Astrocyte of the hippocampus (primary cell): ENCODE results near the gene CLEC2B.
"Not testable (repeated sequence)": the region's sequence is repeated elsewhere in the genome, so short reads cannot be mapped to it uniquely, and the experiment has no call there.

Experiments
- DNase-seq: peaks from one replicate; pipeline ENCODE4 v3.0.0; 2011; ENCODE audit warnings: low read depth, low spot score

The CLEC2B gene

DNA sequence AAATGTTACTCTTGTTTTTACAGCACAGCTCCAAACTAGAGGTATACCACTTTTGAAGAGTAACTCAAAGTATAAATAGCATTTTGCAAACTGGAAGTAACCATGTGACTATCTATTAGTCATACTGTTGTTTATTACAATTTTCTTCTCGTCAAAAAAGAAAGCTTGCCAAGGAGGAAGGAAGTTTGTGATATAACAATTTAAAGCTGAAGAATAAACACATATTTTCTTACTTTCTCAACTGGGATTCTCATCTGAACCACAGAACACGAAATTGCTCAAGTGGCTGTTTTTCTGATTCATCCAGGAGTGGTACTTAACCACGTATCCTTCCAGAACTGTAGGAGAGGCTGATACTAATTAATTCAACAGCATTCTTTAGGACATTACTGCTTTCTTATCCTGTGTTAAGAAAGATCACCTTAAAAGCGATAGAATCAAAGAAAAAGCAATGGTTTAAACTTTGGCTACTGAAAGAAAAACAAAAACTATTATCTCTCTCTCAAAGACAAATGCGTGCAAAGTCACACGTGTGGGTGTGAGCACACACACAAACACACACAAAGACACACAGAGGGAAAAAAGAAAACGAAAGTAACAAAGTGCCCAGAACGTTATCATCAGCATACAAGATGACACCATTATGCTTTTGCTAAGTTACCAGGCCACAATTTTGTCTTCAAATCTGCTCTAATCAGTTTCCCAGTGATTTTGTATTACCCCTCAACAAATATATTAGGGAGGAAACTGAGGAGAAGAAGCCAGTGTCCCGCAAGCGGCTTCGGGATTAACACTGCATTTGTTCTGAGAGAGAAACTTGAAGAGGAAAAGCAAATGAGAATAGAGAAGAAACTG lies at the start of gene CLEC2B:
Gene CLEC2B (minus strand): TSS at position 48 of the 855 bp plus-strand sequence.
- DNase-seq = peak; percentile 70

DNA sequence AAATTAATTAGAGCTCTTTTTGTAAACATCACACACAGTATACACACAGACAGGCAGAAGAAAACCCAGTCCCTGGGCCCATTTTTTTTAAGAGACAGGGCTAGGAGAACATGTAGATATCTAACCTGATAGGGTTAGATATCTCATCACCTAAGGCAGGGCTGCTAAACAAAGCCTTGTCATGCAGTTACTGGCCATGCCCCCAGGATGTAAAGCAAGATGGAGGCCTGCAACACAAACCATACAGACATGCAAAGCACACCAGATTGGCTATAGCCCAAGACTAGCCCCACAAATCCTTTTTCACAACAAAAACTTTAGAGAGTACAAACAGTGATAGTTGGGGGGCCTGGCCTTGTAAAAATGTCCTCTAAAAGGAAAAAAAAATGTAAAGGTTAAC lies 42.6 kb upstream of the CLEC2B start:
- no peak for DNase-seq

DNA sequence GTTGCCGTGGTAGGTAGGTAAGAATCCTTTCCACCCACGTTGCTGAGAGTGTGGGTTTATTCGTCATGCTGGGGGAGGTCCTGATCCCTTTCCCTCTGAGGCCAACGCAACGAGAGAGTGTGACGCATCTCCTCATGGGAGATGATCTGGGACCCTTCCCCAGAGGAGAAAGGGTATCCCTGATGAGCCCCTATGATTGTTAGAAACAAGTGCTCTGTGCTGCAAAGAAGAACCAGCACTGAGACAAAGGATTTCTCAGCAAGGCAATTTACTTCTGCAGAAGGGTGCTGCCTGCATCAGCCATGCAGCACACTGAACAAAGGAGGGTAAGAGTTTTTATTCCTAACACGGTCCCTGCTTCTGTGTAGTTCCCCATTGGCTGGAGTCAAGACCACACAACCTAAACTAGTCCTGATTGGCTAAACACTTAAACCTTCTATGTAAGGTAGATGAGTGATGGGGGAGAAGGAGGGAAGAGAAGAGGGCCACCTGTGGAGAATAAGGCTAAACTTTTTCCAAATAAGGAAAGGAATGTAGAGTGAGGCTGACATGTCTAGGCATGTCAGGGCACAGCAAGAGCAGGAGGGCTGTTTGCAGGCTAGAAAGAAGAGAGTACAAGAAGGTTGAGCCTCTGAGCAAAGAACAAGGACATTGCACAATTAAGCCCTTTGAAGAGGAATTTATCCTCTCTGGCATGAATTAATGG lies 41.7 kb upstream of the CLEC2B start:
- DNase-seq = no peak

DNA sequence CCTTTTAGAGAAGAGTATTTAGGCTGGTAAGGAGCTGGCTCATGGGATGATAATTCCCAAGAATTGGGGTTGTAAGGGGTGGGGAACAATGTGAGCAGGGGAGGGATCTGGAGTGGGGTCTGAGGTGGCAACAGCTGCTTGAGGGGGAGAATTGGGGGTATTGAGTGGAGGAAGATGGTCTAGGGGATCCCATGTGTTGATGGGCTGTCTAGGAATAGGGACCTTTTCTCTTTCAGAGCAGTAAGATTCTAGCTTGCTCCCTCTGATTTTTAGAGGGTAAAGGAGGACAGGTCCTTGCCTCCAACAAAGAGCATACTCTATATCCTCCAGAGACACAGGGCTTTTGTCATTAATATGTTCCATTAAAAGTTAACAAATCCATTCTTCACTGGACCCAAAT lies 40.6 kb upstream of the CLEC2B start:
- DNase-seq = no peak

DNA sequence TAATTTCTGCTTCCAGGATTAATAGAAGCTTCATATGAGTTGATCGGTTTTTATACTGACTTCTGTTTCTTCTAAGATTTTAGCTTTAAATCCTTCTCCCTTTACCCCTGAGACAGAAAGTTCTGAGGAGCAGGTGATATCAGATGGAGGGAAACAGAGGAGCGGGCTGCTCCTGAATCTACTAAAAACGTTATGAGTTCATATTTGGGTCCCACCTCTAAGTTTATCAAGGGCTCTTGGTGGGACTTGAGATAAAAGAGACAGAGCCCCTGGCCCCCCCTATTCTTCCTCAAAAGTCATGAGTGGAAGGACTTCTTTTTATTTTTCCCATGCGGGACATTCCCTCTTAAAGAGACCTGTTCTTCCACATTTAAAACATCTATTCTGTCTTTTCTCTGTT lies 39.2 kb upstream of the CLEC2B start:
- DNase-seq = no peak

DNA sequence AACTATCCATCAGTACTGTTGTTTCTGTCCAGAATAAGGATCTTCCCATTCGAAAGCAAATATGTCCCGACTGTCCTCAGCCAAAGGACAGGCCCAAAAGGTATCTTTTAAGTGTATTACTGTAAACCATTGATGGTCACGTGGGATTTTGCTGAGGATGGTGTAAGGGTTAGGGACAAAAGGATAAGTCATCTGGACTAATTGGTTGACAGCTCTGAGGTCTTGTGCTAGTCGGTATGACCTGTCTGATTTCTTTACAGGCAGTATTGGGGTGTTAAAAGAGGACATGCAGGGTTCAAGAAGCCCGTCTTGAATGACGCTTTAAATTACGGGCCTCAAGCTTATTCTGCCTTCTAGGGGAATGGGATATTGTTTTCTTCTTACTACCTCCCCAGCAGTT lies 38.6 kb upstream of the CLEC2B start:
- DNase-seq = no peak

DNA sequence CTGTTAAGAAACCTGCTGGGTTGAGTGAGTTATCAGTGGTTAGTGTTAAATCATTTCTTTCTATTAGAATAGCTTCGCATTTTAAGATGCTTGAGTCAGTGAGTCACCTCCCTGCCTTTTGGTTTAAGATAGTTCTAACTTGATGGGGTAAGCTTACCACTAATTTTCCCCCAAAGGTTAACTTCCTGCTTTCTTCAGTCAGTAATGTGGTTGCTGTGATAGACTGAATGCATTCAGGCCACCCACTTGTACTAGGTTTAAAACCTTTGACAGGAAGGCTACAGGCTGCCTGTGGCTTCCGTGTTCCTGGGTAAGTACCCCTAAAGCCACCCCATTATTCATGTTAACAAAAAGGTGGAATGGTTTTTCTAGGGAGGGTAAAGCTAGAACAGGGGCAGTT lies 37.7 kb upstream of the CLEC2B start:
- DNase-seq = peak; percentile 11

DNA sequence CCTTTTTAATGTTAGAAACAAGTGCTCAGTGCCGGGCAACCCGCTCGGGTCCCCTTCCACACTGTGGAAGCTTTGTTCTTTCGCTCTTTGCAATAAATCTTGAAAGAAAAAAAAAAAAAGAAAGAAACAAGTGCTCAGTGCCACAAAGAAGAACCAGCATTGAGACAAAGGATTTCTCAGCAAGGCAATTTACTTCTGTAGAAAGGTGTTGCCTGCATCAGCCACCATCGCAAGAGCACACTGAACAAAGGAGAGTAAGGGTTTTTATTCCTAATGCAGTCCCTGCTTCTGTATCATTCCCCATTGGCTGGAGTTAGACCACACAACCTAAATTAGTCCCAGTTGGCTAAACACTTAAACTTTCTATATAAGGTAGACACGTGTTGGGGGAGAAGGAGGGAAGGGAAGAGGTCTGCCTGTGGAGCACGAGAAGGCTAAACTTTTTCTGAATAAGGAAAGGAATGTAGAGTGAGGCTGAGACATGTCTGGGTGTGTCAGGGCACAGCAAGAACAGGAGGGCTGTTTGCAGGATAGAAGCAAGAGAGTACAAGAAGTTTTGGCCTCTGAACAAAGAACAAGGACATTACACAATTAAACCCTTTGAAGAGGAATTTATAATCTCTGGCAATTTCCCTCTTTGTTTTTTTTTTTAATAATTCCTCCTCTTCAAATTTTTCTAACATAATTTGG lies 33.5 kb upstream of the CLEC2B start:
- DNase-seq = no peak

DNA sequence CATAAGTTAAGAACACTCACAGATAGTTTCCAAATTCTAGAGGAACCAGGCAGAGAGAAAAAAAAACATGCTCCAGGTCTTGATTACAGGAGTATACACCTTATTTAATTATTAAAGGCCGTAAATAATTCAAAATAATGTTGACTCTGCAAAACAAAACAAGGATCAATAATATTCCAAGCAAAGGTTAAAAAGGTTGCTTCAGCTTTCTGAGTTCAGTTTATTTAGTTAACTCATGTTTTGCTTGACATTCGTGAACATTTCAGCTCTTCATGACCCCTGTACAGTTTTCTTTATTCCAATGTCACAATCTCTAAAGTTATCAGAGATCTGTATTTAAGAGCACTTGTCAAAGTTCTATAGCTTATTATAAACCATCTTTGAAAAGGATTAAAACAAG lies 31.8 kb upstream of the CLEC2B start:
- DNase-seq = no peak

DNA sequence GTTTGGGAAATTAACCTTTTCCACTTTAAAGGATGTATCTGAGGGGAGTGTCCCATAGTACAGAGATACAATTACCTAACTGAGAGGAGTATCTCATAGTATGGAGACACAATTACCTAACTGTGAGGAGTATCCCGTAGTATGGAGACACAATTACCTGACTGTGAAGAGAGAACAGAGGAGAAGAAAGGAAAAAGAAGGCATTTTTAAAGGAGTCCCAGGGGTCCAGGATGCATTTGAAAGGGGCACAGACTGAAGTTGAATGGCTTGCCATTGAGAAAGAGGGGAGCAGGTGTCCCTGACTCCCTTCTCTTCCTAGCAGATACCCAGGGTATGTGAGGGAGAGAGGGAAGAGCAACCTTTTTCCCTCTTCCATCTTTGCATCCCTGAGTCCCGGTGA lies 30.1 kb upstream of the CLEC2B start:
- no peak for DNase-seq

DNA sequence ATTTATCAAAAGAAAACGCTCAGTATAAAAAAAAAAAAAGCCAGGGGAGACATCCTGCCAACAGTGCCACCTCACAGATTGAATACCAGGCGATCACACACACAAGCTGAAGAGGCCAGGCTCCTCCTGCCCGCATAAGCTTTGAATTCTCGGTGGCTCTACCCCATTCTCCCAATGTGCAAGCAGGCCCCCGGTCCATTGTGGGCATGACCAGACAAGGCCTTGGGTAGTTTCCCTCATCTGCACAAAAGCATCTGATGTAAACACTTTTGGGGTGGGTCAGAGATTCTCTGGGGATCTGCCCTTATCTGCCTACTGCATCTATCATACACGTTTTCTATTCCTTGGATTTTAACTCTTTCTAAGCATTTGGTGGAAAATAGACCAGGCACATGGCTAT lies 28.4 kb upstream of the CLEC2B start:
- no peak for DNase-seq

DNA sequence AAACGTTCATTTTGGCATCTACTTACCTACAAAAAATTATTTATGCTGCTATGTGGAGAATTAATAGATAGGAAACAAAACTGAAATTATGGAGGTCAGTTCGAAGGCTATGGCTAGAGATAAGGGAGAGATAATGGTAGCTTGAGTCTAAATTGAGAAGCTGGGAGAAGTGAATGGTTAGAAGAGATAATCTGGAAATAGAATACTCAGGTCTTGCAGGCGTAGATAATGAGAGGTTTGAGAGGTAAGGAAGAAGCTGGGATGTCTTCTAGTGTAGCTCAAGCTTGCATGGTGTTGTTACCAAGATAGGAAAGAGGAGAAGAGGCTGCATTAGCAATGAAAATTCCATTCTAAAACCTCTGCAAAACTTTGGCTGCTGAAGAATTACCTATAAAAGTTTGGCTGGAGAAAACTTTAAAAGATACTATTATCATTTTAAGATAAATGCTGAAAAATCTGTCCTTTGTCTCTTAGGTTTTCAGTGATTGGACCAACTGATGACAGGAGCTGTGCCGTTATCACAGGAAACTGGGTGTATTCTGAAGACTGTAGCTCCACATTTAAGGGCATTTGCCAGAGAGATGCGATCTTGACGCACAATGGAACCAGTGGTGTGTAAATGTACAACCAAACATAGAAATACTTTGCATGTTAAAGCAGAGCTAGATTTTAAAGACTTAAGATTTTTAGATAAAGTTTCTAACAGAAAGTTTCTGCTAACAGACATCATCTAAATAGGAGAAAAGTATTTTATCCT lies 26.2 kb upstream of the CLEC2B start:
- DNase-seq = no peak

DNA sequence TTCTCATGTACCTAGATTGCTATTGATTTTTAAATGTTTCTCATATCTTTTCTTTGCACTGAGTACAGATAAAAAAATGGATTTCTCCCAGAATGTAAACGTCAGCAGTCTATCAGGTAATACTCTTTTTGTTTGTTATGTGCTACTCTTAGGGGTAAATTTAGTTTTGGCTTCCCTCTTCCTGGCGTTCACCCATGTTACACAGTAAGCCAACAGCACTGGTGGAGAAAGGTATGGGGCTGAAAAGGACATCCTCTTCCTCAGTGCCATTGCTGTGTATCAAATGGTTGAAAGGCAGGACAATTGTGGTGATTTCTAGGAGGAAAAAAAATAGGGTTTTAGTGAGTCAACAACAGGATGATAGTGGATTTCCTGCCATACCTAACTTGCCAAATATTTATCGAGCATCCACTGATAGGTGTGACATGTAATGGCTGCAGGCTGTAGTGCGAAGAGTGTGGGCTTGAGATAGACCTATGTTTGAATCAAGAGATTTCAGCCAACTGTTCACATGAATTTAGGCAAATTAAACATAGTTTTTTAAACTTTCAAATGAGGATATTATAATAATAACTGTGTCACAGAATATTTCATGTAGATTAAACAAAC lies 19.6 kb upstream of the CLEC2B start:
- DNase-seq = no peak

DNA sequence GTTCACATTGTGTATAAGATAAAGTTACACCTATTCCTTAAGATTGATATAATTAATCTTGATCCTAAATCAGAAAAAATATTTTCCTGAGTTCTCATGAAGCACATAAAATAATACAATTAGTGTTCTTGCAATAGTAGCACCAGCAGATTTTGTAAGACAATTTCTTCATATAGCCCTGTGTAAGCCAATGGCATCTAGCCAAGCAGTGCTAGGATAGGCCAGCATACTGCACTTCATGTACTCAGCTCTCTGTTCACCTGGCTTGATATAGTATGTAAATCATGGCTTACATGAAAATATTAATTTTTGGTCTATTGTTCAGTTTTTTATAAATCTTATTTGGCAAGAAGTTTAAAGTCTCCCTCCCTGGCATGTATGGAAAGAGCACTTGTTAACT lies 14.0 kb upstream of the CLEC2B start:
- DNase-seq = no peak

DNA sequence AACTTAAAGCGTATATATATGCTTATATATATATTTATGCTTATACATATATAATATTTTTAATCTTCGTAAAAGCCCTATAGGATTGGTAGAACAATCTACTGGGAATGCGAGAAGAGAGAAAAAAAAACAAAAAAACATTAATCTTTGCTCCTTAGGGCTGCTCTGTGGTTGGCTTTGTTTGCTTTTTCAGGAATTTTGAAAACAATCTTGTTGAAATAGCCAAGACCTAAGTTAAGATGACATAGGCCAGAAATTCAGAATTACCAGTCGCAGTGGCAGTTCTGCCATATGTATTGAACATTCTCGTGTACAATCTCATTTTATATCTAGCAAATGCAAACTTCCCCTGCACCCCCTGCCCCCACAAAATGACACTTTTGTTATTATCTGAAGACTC lies 12.8 kb upstream of the CLEC2B start:
- DNase-seq = no peak

DNA sequence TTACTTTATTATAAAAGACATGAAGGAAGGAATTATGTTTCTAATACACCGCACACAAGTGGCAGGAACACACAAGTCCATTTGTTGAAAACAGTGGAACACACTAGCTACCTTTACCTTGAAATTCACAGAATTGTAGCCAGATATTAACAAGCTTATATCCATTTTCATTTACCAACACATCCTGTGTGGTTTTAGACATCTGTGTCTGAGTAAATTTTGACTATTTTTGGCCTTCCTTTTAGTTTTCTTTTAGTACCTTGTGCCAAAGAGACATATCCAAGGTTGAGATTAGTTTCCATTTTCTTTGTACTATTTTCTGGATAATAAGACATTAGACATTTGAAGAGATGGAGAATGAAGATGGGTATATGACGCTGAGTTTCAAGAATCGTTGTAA lies 12.1 kb upstream of the CLEC2B start, which contains the start of gene KLRF2:
Gene KLRF2 (plus strand): TSS at position 244 of the 400 bp plus-strand sequence. CDS start 107 bp downstream, at position 351.
- DNase-seq = no peak

DNA sequence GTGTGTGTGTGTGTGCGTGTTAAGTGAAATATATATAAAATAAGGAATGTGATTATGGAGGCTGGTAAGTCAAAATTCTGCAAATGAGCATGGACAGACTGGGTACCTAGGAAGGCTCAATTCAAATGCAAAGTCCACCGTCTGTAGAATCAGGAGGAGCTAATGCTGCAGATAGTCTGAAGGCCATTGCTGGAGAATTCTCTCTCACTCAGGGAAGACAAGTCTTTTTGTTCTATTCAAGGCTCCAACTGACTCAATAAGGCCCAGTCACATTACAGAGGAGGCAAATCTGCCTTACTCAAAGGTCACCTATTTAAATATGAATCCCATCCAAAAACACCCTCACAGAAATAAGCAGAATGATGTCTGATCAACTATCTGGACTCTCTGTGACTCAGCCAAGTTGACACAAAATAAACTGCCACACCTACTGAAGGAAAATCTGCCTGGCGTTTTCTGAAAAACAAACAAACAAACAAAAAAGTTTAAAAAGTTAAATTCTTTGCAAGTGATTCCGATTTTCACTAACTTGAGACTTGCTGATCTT lies 11.5 kb upstream of the CLEC2B start:
- DNase-seq = no peak

DNA sequence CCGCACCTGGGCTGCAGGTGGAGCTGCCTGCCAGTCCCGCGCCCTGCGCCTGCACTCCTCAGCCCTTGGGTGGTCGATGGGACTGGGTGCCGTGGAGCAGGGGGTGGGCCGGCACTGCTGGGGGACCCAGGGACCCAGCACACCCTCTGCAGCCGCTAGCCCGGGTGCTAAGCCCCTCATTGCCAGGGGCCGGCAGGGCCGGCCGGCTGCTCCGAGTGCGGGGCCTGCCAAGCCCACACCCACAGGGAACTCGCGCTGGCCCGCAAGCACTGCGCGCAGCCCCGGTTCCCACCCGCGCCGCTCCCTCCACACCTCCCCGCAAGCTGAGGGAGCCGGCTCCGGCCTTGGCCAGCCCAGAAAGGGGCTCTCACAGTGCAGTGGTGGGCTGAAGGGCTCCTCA lies 7.0 kb upstream of the CLEC2B start:
- not testable (repeated sequence) for DNase-seq

DNA sequence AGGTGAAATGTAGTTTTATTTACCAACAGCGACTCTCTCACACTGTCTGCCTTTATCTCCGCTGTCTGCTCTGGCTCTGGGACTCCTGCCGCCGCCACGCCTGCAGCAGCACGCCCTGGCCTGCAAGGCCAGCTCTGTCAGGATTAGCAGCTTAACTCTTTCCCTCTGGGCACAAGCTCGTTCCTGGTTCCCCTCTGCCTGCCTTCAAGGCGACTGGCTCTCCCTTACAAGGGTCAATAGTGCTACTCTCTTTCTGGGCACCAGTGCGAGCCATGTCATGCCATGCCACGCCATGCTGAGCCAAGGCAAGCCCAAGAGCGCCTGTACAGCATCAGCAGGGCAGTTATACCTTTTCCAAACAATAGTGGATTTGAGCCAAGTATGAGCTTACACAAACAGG lies 3.6 kb upstream of the CLEC2B start:
- no peak for DNase-seq

DNA sequence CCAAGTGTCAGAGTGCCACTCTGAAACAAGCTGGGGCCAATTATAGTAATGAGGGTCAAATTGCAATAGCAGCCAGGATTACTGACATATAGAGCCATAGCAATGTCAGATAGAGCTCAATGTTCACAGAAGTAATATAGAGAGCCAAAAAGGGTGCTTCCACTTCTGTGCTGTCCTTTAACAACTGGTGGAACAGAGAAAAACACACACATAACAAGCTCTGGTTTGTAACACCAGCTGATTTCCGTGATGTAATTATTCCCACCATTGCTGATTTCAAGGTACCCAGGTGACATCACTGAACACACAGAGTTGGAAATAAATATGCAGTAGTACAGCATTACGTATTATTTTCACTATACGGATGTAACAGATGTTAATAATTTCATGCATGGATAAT lies 3.0 kb upstream of the CLEC2B start:
- DNase-seq = no peak

DNA sequence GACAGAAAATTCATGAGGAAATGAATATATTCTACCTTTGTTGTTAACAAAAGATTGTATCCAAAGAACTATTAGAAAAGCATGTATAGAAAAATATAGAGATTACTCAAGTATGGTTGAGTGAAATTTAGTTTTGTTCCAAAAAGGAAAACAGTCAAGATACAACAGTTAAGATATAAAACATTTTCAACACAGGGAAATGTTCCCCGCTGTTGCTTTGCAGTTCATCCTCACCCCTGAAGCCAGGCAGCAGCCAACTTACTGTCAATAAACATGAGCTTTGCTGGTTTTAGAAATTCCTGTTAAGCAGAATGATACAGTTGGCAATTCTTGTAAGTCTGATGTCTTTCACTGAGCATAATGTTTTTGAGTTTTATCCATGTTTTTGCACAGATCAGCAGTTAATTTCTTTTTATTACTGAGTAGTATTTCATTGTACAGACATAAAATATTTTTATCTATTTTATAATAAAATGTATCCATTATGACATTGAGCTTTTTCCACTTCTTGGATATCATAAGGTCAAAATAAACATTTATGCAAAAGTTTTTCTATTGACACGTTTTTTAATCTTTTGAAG lies 1.2 kb upstream of the CLEC2B start:
- DNase-seq = no peak
